HEK293 (cell line): ENCODE results near the gene SLC28A3.

Experiments used
- CTCF ChIA-PET: fragments of 350-600 bp; formaldehyde crosslinking; extraction: SDS; loops from one replicate; lab custom pipeline; 2021; ENCODE audit warnings: antibody characterized with exemption; lab: Yijun Ruan, JAX
- POLR2A ChIA-PET: fragments of 300-600 bp; formaldehyde crosslinking; extraction: SDS; loops from one replicate; lab custom pipeline; 2020; ENCODE audit warnings: antibody characterized with exemption, inconsistent platforms; lab: Yijun Ruan, JAX
- H3K27ac ChIP-seq: fragments of 200-500 bp; sonication (Bioruptor generic); 2 replicates; pipeline ENCODE4 v1.5.1; 2014; ENCODE audit warnings: low read depth, low read length, control low read depth, inconsistent platforms; ENCODE audit errors: extremely low read depth
- H3K36me3 ChIP-seq, 2 experiments: fragments of 200-500 bp in 1 of 2; sonication (Bioruptor generic) in 1 of 2; 1 replicate in 1 of 2; 2 replicates in 1 of 2; pipeline ENCODE4 v1.5.1; 2014 to 2017; ENCODE audit warnings: inconsistent platforms in 2 of 2, low read length in 2 of 2; ENCODE audit not compliant: control insufficient read depth in 2 of 2, insufficient read depth in 1 of 2
- H3K4me1 ChIP-seq: fragments of 200-500 bp; sonication (Bioruptor generic); 2 replicates; pipeline ENCODE4 v1.5.1; 2014; ENCODE audit warnings: mild to moderate bottlenecking, low read length, inconsistent platforms; ENCODE audit not compliant: control insufficient read depth, insufficient read depth
- H3K4me3 ChIP-seq: 2 replicates; pipeline ENCODE4 v1.5.1; 2011; ENCODE audit warnings: low read depth, mild to moderate bottlenecking, control low read depth, low read length, moderate library complexity
- H3K9me3 ChIP-seq: fragments of 200-500 bp; sonication (Bioruptor generic); 2 replicates; pipeline ENCODE4 v1.5.1; 2014; ENCODE audit warnings: low read depth, low read length, inconsistent platforms; ENCODE audit not compliant: control insufficient read depth, insufficient read depth
- BCL6B ChIP-seq: fragments of 450-650 bp; formaldehyde crosslinking; IDR thresholded peaks from 2 replicates; pipeline ENCODE4 v1.5.1; 2017; ENCODE audit warnings: missing biosample characterization, missing genetic modification characterization
- EGR2 ChIP-seq: fragments of 450-650 bp; formaldehyde crosslinking; IDR thresholded peaks from 2 replicates; pipeline ENCODE4 v1.5.1; 2016; ENCODE audit warnings: low read depth, missing biosample characterization, missing genetic modification characterization
- KLF8 ChIP-seq: fragments of 450-650 bp; formaldehyde crosslinking; IDR thresholded peaks from 2 replicates; pipeline ENCODE4 v1.5.1; 2016; ENCODE audit warnings: missing biosample characterization, missing genetic modification characterization
- OSR2 ChIP-seq: fragments of 450-650 bp; formaldehyde crosslinking; IDR thresholded peaks from 2 replicates; pipeline ENCODE4 v1.5.1; 2016; ENCODE audit warnings: missing biosample characterization, missing genetic modification characterization
- PBX3 ChIP-seq: sonication (generic); formaldehyde crosslinking; IDR thresholded peaks from 2 replicates; pipeline ENCODE4 v1.8.1; 2022; ENCODE audit warnings: mild to moderate bottlenecking, moderate library complexity, missing genetic modification reagents
- PRDM10 ChIP-seq: fragments of 450-650 bp; formaldehyde crosslinking; IDR thresholded peaks from 2 replicates; pipeline ENCODE4 v1.5.1; 2016; ENCODE audit warnings: missing biosample characterization, missing genetic modification characterization
- PRDM6 ChIP-seq: fragments of 450-650 bp; formaldehyde crosslinking; IDR thresholded peaks from 2 replicates; pipeline ENCODE4 v1.5.1; 2017; ENCODE audit warnings: missing biosample characterization, missing genetic modification characterization
- ZBTB17 ChIP-seq: fragments of 450-650 bp; formaldehyde crosslinking; IDR thresholded peaks from 2 replicates; pipeline ENCODE4 v1.5.1; 2016; ENCODE audit warnings: missing biosample characterization, missing genetic modification characterization
- ZBTB20 ChIP-seq: fragments of 450-650 bp; formaldehyde crosslinking; IDR thresholded peaks from 2 replicates; pipeline ENCODE4 v1.5.1; 2016; ENCODE audit warnings: missing biosample characterization, missing genetic modification characterization
- ZBTB7A ChIP-seq: fragments of 450-650 bp; formaldehyde crosslinking; IDR thresholded peaks from 2 replicates; pipeline ENCODE4 v1.5.1; 2016; ENCODE audit warnings: low read depth, missing biosample characterization, missing genetic modification characterization
- ZFP41 ChIP-seq: fragments of 450-650 bp; formaldehyde crosslinking; IDR thresholded peaks from 2 replicates; pipeline ENCODE4 v1.5.1; 2016; ENCODE audit warnings: missing biosample characterization, missing genetic modification characterization, borderline replicate concordance
- ZNF140 ChIP-seq: fragments of 450-650 bp; formaldehyde crosslinking; IDR thresholded peaks from 2 replicates; pipeline ENCODE4 v1.5.1; 2016; ENCODE audit warnings: missing biosample characterization, missing genetic modification characterization
- ZNF157 ChIP-seq: fragments of 450-650 bp; formaldehyde crosslinking; IDR thresholded peaks from 2 replicates; pipeline ENCODE4 v1.5.1; 2016; ENCODE audit warnings: missing biosample characterization, missing genetic modification characterization
- ZNF16 ChIP-seq: fragments of 450-650 bp; formaldehyde crosslinking; IDR thresholded peaks from 2 replicates; pipeline ENCODE4 v1.5.1; 2016; ENCODE audit warnings: low read depth, missing biosample characterization, missing genetic modification characterization
- ZNF274 ChIP-seq, 2 experiments: fragments of 200-500 bp in 1 of 2; fragments of 450-650 bp in 1 of 2; sonication (Bioruptor generic) in 1 of 2; formaldehyde crosslinking in 1 of 2; IDR thresholded peaks; 2 replicates each; pipeline versions ENCODE4 v1.5.1 to v1.6.1; 2014 to 2016; ENCODE audit warnings: borderline replicate concordance in 1 of 2, inconsistent platforms in 1 of 2, low read length in 1 of 2, missing biosample characterization in 1 of 2, missing genetic modification characterization in 1 of 2
- ZNF302 ChIP-seq: fragments of 450-650 bp; formaldehyde crosslinking; IDR thresholded peaks from 2 replicates; pipeline ENCODE4 v1.5.1; 2016; ENCODE audit warnings: missing biosample characterization, missing genetic modification characterization, low read depth
- ZNF398 ChIP-seq: fragments of 450-650 bp; formaldehyde crosslinking; IDR thresholded peaks from 2 replicates; pipeline ENCODE4 v1.5.1; 2017; ENCODE audit warnings: missing biosample characterization, missing genetic modification characterization
- ZNF423 ChIP-seq: fragments of 450-650 bp; formaldehyde crosslinking; IDR thresholded peaks from 2 replicates; pipeline ENCODE4 v1.5.1; 2016; ENCODE audit warnings: missing biosample characterization, missing genetic modification characterization
- ZNF561 ChIP-seq: fragments of 450-650 bp; IDR thresholded peaks from 2 replicates; pipeline ENCODE4 v1.5.1; 2018; ENCODE audit warnings: missing biosample characterization, missing genetic modification characterization, borderline replicate concordance
- ZNF658 ChIP-seq: fragments of 450-650 bp; formaldehyde crosslinking; IDR thresholded peaks from 2 replicates; pipeline ENCODE4; 2016; ENCODE audit warnings: missing biosample characterization, missing genetic modification characterization
- ZNF785 ChIP-seq: fragments of 450-650 bp; formaldehyde crosslinking; IDR thresholded peaks from 2 replicates; pipeline ENCODE4 v1.5.1; 2016; ENCODE audit warnings: missing biosample characterization, missing genetic modification characterization

SLC28A3 gene

GRCh38 chr9:84285381-84285780 lies 55.2 kb downstream of the SLC28A3 start (continued):
- TF ChIP-seq PRDM10 (tag by site-specific recombination) (no peak), BCL6B (tag by site-specific recombination) (no peak), PBX3 (CRISPR knock-in tag) (no peak), ZBTB20 (no peak)

GRCh38 chr9:84283946-84284345 lies 56.6 kb downstream of the SLC28A3 start:
- Histone ChIP-seq H3K4me3 (no peak overlapping the region), H3K36me3 (no peaks in the 10 kb centered on the region)
- no peak for TF ChIP-seq ZNF16 (tag by site-specific recombination)
- TF ChIP-seq ZNF398 (tag by site-specific recombination), result no peak
- TF ChIP-seq EGR2 (tag by site-specific recombination), result no peak
- TF ChIP-seq ZNF157, result no peak
- no peak for TF ChIP-seq ZNF302 (tag by site-specific recombination)
- TF ChIP-seq ZNF785 (tag by site-specific recombination), result no peak
- no peak for TF ChIP-seq ZNF561 (tag by site-specific recombination)
- no peak for TF ChIP-seq ZBTB17 (tag by site-specific recombination)
- TF ChIP-seq OSR2, result no peak
- TF ChIP-seq ZNF274 (IDR thresholded peaks at IDR 0.05; ENCODE audit: low read length), result no peak
- TF ChIP-seq ZNF274 (tag by site-specific recombination; IDR thresholded peaks at IDR 0.05; ENCODE audit: borderline replicate concordance), result no peak
- no peak for TF ChIP-seq KLF8 (tag by site-specific recombination)
- TF ChIP-seq ZNF658 (tag by site-specific recombination), result no peak
- TF ChIP-seq PRDM6, result no peak
- TF ChIP-seq ZNF423 (tag by site-specific recombination), result no peak
- TF ChIP-seq ZNF140 (tag by site-specific recombination), result no peak
- no peak for TF ChIP-seq ZFP41 (tag by site-specific recombination)
- no peak for TF ChIP-seq ZBTB7A
- TF ChIP-seq, all 188 proteins: peak for 0
- ChIA-PET POLR2A (no interaction called here), CTCF (interaction anchor here (1.1 to 1.3 kb wide), 3 partner anchors 10 to 32 kb away, joined by 3 to 4 read pairs (median 4); no protein-coding TSS in a partner anchor)
- no peak overlapping the region for H3K27ac ChIP-seq
- no peaks in the 10 kb centered on the region for H3K4me1 ChIP-seq
- H3K9me3 ChIP-seq, result no peaks in the 10 kb centered on the region
